ENCODE data around the gene TMOD1.
"Not testable (repeated sequence)": the region's sequence is repeated elsewhere in the genome, so short reads cannot be mapped to it uniquely, and the experiment has no call there.

Gene TMOD1

DNA sequence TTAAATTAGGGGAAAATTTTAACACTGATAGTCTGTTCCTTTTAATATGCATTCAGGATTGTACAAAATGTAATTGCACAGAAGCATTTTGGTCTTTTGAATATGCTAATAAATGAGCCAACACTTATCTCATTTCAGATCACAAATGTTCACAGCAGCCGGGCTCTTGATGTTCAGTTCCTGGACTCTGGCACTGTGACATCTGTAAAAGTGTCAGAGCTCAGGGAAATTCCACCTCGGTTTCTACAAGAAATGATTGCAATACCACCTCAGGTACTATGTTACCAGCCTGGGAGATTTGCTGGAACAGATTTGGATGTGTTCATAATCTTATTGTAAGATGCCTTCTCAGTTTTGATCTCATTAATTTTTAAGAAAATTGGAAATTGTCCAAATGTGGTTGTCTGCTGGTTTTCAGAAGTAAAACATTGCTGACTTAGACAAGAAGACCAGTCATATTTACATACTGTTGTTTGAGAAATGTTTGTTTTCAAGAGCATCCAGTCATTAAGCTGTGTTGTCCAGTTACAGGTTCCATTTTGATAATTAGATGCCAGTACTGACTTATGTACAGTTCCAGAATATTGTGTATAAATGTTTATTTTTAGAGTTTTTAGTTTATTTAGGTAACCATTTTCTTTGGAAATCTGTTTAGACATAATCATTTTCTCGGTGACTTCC lies 23.0 kb upstream of the TMOD1 start:
- Histone ChIP-seq H3K4me3 (ENCODE audit: low read depth, low read length) (no peak overlapping the region), H3K9ac (ENCODE audit: low read depth, low read length) (no peak overlapping the region), H3K4me1 (ENCODE audit: control insufficient read depth, insufficient read depth, low read length) (no peaks in the 10 kb centered on the region), H3K36me3 (ENCODE audit: control insufficient read depth, insufficient read depth, low read length) (no peaks in the 10 kb centered on the region), H3K27me3 (ENCODE audit: control insufficient read depth, insufficient read depth, low read length) (no peaks in the 10 kb centered on the region), H3K9me3 (ENCODE audit: control insufficient read depth, insufficient read depth, low read length) (no peaks in the 10 kb centered on the region)

DNA sequence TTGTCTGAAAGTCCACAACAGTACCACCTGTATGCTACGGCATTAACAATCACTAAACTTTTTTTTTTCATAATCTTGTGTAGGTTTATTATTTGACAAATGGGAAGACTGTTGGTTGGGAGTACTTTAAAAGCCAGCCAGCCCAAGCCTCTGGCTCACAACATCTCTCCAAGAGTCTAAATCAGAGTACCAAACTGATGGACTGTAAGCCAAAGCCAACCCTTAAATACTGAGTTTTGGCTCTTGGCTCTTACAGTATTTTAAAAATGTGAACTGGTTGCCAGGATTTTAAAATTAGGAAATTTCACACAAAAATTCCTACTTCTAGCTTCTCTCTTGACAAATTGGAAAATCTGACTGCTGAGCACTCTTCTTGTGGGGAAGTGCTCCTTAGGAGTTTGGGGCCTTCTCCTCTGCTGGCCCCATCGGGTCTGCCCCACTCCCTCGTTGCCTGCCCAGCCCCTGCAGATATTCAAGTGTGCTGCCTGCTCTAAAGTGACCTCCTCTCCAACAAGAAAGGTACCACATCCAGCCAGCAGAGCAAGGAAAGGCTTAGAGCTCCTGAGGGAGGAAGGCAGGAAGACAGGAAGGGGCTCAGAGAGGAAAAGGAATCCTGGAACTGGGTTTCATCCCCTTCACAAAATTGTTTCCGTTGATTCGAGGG lies 21.8 kb upstream of the TMOD1 start:
- Histone ChIP-seq H3K9me3 (ENCODE audit: control insufficient read depth, insufficient read depth, low read length) (no peaks in the 10 kb centered on the region), H3K27me3 (ENCODE audit: control insufficient read depth, insufficient read depth, low read length) (no peaks in the 10 kb centered on the region), H3K36me3 (ENCODE audit: control insufficient read depth, insufficient read depth, low read length) (no peaks in the 10 kb centered on the region), H3K4me3 (ENCODE audit: low read depth, low read length) (no peak overlapping the region), H3K4me1 (ENCODE audit: control insufficient read depth, insufficient read depth, low read length) (no peaks in the 10 kb centered on the region), H3K9ac (ENCODE audit: low read depth, low read length) (no peak overlapping the region)

DNA sequence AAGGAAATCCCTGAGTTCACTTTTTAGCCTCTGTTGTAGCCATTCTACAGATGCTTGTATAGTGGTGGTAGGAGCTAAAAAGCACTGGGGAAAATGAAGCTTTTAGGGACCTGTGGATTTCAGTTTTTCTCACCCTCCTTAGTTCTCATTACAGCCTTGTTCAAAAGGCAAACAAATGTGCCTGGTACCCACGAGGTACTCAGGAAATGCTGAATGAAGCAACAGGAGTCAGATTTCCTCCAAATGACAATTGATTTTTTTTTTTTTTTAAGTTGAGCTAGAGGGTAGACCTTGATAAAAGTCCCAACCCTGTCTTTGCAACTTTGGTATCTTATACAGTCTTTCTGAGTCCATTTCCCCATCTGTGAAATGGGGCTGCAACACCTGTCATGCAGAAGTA lies 21.3 kb upstream of the TMOD1 start:
- no peaks in the 10 kb centered on the region for H3K36me3 ChIP-seq (ENCODE audit: control insufficient read depth, insufficient read depth, low read length)
- no peaks in the 10 kb centered on the region for H3K27me3 ChIP-seq (ENCODE audit: control insufficient read depth, insufficient read depth, low read length)
- H3K9me3 ChIP-seq (ENCODE audit: control insufficient read depth, insufficient read depth, low read length): no peaks in the 10 kb centered on the region
- H3K9ac ChIP-seq (ENCODE audit: low read depth, low read length): no peak overlapping the region
- no peaks in the 10 kb centered on the region for H3K4me1 ChIP-seq (ENCODE audit: control insufficient read depth, insufficient read depth, low read length)
- H3K4me3 ChIP-seq (ENCODE audit: low read depth, low read length): no peak overlapping the region

DNA sequence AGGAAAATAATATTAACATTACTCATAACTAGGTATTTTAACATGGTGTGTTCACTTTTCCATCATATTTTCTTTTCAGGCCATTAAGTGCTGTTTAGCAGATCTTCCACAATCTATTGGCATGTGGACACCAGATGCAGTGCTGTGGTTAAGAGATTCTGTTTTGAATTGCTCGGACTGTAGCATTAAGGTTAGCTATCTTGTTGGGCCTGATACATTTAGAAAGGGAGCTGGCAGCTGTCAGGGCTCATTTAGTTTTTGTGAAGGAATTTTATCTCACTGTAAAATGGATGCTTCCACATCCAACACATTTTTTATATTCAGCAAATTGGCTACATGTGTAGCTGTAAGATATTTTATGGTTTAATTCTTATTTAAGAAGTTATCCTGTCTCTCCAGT lies 20.7 kb upstream of the TMOD1 start:
- Histone ChIP-seq H3K9ac (ENCODE audit: low read depth, low read length) (no peak overlapping the region), H3K4me3 (ENCODE audit: low read depth, low read length) (no peak overlapping the region), H3K27me3 (ENCODE audit: control insufficient read depth, insufficient read depth, low read length) (no peaks in the 10 kb centered on the region), H3K4me1 (ENCODE audit: control insufficient read depth, insufficient read depth, low read length) (no peaks in the 10 kb centered on the region), H3K36me3 (ENCODE audit: control insufficient read depth, insufficient read depth, low read length) (no peaks in the 10 kb centered on the region), H3K9me3 (ENCODE audit: control insufficient read depth, insufficient read depth, low read length) (no peaks in the 10 kb centered on the region)

DNA sequence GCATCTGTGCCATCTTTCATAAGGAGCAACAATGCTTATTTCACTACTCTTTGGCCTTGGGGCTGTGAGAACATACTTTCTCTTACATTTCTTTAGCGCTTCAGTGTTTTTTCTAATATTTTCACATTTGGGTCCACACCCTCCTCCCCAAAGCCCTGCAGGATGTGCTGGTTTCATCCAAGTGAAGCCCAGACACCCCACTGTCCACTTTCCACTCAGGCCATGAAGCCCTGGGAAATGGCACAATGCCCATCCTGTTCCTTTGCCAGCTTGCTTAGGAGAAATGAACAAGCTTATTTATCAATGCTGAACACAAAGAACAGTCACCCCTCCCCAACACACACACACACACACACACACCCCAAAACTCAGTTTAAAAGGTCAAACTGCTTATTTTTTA lies 17.3 kb upstream of the TMOD1 start:
- no peaks in the 10 kb centered on the region for H3K36me3 ChIP-seq (ENCODE audit: control insufficient read depth, insufficient read depth, low read length)
- H3K4me3 ChIP-seq (ENCODE audit: low read depth, low read length): no peak overlapping the region
- no peaks in the 10 kb centered on the region for H3K4me1 ChIP-seq (ENCODE audit: control insufficient read depth, insufficient read depth, low read length)
- H3K9ac ChIP-seq (ENCODE audit: low read depth, low read length): no peak overlapping the region
- no peaks in the 10 kb centered on the region for H3K9me3 ChIP-seq (ENCODE audit: control insufficient read depth, insufficient read depth, low read length)
- H3K27me3 ChIP-seq (ENCODE audit: control insufficient read depth, insufficient read depth, low read length): no peaks in the 10 kb centered on the region

DNA sequence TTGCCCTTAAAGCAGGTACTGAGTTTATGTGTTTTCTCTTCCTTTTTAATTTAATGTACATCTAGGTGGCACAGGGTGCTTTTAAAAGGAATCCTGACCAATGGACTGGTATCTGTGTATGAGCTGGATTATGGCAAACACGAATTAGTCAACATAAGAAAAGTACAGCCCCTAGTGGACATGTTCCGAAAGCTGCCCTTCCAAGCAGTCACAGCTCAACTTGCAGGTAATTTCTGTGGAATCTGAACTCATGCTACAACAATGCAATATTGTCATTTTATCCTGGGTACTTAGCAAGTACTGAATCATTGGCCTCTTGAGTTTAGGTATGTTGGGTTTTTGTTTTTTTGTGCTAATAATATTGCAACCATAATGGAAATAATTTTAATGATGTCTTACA lies 14.4 kb upstream of the TMOD1 start:
- H3K4me3 ChIP-seq (ENCODE audit: low read depth, low read length): no peak overlapping the region
- H3K4me1 ChIP-seq (ENCODE audit: control insufficient read depth, insufficient read depth, low read length): no peaks in the 10 kb centered on the region
- no peak overlapping the region for H3K9ac ChIP-seq (ENCODE audit: low read depth, low read length)
- H3K36me3 ChIP-seq (ENCODE audit: control insufficient read depth, insufficient read depth, low read length): no peaks in the 10 kb centered on the region
- no peaks in the 10 kb centered on the region for H3K27me3 ChIP-seq (ENCODE audit: control insufficient read depth, insufficient read depth, low read length)
- no peaks in the 10 kb centered on the region for H3K9me3 ChIP-seq (ENCODE audit: control insufficient read depth, insufficient read depth, low read length)

DNA sequence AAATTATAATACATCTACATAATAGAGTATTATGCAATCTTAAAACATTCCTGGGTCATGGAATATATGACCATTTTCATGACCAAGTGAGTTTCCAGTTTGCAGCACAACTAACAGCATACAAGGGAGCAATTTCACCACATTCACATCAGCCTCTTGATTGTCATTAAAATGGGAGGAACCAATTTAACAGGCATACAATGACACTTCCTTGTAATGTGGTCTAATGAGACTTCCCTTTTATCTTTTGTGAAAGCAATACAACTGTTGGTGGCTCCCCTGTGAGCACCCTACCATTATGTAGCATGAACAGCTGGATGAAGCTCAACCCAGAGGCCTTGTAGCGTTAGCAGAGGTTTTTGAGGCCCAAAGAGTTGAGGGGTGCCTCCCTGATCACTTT lies 13.6 kb upstream of the TMOD1 start:
- no peaks in the 10 kb centered on the region for H3K27me3 ChIP-seq (ENCODE audit: control insufficient read depth, insufficient read depth, low read length)
- H3K9ac ChIP-seq (ENCODE audit: low read depth, low read length): no peak overlapping the region
- no peaks in the 10 kb centered on the region for H3K4me1 ChIP-seq (ENCODE audit: control insufficient read depth, insufficient read depth, low read length)
- no peak overlapping the region for H3K4me3 ChIP-seq (ENCODE audit: low read depth, low read length)
- H3K36me3 ChIP-seq (ENCODE audit: control insufficient read depth, insufficient read depth, low read length): no peaks in the 10 kb centered on the region
- no peaks in the 10 kb centered on the region for H3K9me3 ChIP-seq (ENCODE audit: control insufficient read depth, insufficient read depth, low read length)

DNA sequence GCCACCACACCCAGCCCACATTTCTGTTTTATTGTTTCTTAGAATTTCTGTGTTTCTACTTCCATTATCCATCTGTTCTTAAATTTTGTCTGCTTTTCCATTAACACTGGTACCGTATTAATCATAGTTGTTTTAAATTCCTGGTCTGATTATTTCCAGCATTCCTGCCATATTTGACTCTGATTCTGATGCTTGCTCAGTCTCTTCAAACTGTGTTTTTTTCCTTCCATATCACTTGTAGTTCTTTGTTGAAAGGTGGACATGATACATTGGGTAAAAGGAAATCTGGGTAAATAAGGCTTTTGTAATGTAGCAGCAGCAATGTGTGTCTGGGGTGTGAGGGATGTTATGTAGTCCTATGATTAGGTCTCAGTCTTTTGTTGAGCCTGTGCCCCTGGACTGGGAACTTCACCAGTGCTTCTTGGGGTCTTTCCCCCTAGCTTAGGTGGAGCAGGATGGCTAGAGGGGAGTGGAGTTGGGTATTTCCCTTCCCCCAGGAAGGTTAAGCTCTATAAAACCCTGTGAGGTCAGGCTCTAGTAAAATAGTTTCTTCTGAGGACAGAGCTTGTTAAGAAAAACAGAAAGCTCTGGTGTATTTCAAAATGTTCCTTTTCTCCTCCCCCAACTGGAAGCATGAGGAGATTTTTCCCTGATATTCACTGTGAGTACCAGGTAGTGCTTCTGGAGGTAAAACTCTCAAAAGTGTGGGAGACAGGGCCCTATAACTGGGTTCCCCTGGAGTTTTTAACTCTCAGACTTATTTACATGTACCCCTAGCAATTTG lies 10.1 kb upstream of the TMOD1 start:
- no peak overlapping the region for H3K4me3 ChIP-seq (ENCODE audit: low read depth, low read length)
- H3K36me3 ChIP-seq (ENCODE audit: control insufficient read depth, insufficient read depth, low read length): no peaks in the 10 kb centered on the region
- no peaks in the 10 kb centered on the region for H3K27me3 ChIP-seq (ENCODE audit: control insufficient read depth, insufficient read depth, low read length)
- H3K9ac ChIP-seq (ENCODE audit: low read depth, low read length): no peak overlapping the region
- H3K4me1 ChIP-seq (ENCODE audit: control insufficient read depth, insufficient read depth, low read length): no peaks in the 10 kb centered on the region
- H3K9me3 ChIP-seq (ENCODE audit: control insufficient read depth, insufficient read depth, low read length): no peaks in the 10 kb centered on the region

DNA sequence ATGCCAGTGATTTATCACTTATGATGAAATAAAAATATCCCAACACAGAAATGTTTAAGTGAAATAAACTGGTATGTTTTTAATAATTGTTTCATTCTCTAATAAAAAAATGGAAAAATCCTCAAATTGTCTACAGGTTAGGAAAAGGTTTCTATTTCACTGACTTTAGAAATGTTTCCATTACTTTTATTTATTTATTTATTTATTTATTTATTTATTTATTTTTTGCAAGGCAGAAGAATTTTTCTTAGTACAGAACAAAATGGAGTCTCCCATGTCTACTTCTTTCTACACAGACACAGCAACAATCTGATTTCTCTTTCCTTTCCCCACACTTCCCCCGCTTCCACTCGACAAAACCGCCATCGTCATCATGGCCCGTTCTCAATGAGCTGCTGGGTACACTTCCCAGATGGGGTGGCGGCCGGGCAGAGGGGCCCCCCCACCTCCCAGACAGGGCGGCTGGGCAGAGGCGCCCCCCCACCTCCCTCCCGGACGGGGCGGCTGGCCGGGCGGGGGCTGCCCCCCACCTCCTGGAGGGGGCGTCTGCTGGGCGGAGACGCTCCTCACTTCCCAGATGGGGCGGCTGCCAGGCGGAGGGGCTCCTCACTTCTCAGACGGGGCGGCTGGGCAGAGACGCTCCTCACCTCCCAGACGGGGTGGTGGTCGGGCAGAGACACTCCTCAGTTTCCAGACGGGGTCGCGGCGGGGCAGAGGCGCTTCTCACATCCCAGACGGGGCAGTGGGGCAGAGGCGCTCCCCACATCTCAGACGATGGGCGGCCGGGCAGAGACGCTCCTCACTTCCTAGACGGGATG lies 3.7 kb upstream of the TMOD1 start:
- H3K27me3 ChIP-seq (ENCODE audit: control insufficient read depth, insufficient read depth, low read length): peaks cover 32% of the 10 kb centered on the region
- H3K36me3 ChIP-seq (ENCODE audit: control insufficient read depth, insufficient read depth, low read length); H3K9me3 ChIP-seq (ENCODE audit: control insufficient read depth, insufficient read depth, low read length); H3K9ac ChIP-seq (ENCODE audit: low read depth, low read length); H3K4me3 ChIP-seq (ENCODE audit: low read depth, low read length); H3K4me1 ChIP-seq (ENCODE audit: control insufficient read depth, insufficient read depth, low read length): not testable (repeated sequence)

DNA sequence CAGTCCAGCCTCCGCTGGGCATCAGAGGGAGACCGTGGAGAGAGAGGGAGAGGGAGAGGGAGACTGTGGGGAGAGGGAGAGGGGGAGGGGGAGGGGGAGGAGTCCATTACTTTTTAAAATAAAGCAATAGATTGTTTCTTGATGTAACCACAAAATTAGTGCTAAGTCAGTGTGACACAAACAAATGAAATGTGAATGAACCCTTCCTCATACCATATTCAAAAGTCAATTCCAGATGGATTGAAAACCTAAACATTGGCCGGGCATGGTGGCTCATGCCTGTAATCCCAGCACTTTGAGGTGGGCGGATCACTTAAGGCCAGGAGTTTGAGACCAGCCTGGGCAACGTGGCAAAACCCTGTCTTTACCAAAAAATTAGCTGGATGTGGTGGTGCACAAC lies 2.6 kb upstream of the TMOD1 start:
- H3K27me3 ChIP-seq (ENCODE audit: control insufficient read depth, insufficient read depth, low read length): peaks cover 43% of the 10 kb centered on the region

DNA sequence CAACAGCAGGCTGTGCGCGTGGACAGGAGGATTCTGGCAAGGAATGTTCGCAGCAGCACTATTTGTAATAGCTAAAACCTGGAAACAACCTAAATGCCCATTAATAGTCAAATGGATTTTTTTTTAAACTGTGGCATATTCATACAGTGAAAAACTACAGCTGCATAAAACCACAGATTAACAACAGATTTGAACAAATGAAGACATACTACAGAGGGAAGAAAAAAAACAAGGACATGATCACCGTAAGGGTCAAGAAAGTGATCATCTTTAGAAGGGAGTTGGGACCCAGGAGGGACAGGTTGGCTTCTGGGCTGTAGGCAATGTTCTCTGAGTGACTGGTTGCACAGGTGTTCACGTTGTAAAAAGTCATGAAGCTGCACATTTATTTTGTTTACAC lies 1.2 kb upstream of the TMOD1 start:
- Histone ChIP-seq H3K36me3 (ENCODE audit: control insufficient read depth, insufficient read depth, low read length) (no peaks in the 10 kb centered on the region), H3K4me1 (ENCODE audit: control insufficient read depth, insufficient read depth, low read length) (no peaks in the 10 kb centered on the region), H3K4me3 (ENCODE audit: low read depth, low read length) (no peak overlapping the region), H3K27me3 (ENCODE audit: control insufficient read depth, insufficient read depth, low read length) (peaks cover 57% of the 10 kb centered on the region), H3K9me3 (ENCODE audit: control insufficient read depth, insufficient read depth, low read length) (no peaks in the 10 kb centered on the region), H3K9ac (ENCODE audit: low read depth, low read length) (no peak overlapping the region)

More for the DNA sequence above, 2.6 kb upstream of the TMOD1 start:
- not testable (repeated sequence) for H3K4me3 ChIP-seq (ENCODE audit: low read depth, low read length); H3K4me1 ChIP-seq (ENCODE audit: control insufficient read depth, insufficient read depth, low read length); H3K9ac ChIP-seq (ENCODE audit: low read depth, low read length); H3K9me3 ChIP-seq (ENCODE audit: control insufficient read depth, insufficient read depth, low read length); H3K36me3 ChIP-seq (ENCODE audit: control insufficient read depth, insufficient read depth, low read length)
